Measurements from ENCODE around the gene GYS2. TPM values are rescaled to one million over a fixed set of nuclear protein-coding genes. Genes with fewer than 3 reads are reported as not detected.

The GYS2 gene
- total and polyA plus RNA-seq, 8 donors, result not detected

GRCh38 chr12:21501258-21502163 is 103.1 kb downstream of the GYS2 start, which contains the start of the genes GOLT1B and RECQL:
GOLT1B (plus strand) TSS chr12:21501789; CDS start chr12:21501924, 135 bp downstream.
RECQL (minus strand) TSS chr12:21501635; CDS start chr12:21499570, 2,065 bp downstream.
- FAIRE-seq, result peak; percentile 88
- Histone ChIP-seq H3K27me3 (no peaks in the 10 kb centered on the region), H3K27ac (peak within 1 kb of the TSS; percentile 61 to 91 (median 83)), H3K9me3 (no peaks in the 10 kb centered on the region), H3K4me3 (peak within 1 kb of the TSS; percentile 77 to 99 (median 84)), H3K4me1 (peaks cover 6 to 41% (median 35%) of the 10 kb centered on the region in 3 donors), H3K36me3 (peaks cover 0 to 3% (median 2%) of the 10 kb centered on the region in 3 donors)
- peak; percentile 83 to 94 (median 90) for DNase-seq
- ATAC-seq, result peak; percentile 98 to 99 (median 99)
- 0% methylated on average over 61 of the region's 61 CpGs for WGBS, 2 donors
- no peak for TF ChIP-seq CTCF (IDR thresholded peaks at IDR 0.05)
- intact Hi-C loops (cut with DNase I), result no loop called here

- peaks cover 0 to 8% (median 7%) of the 10 kb centered on the region in 3 donors for H3K36me3 ChIP-seq
- H3K4me3 ChIP-seq, result peak overlapping the region; percentile 77 to 99 (median 84)
- TF ChIP-seq CTCF (IDR thresholded peaks at IDR 0.05), result no peak
- H3K27me3 ChIP-seq, result no peaks in the 10 kb centered on the region
- intact Hi-C loops (cut with DNase I), result no loop called here
- FAIRE-seq, result no peak
- 5 to 7% methylated on average over 8 of the region's 8 CpGs for WGBS, 2 donors
- H3K9me3 ChIP-seq, result no peaks in the 10 kb centered on the region
- DNase-seq, result no peak
- no peak for ATAC-seq
- peak overlapping the region in 3 of 4 donors; percentile 81 to 91 (median 85) for H3K27ac ChIP-seq
- peaks cover 6 to 39% (median 28%) of the 10 kb centered on the region in 3 donors for H3K4me1 ChIP-seq
Observed at GRCh38 chr12:21500786-21501257, 103.8 kb downstream of the GYS2 start.

GRCh38 chr12:21499765-21500164 is 104.9 kb downstream of the GYS2 start:
- Histone ChIP-seq H3K27me3 (no peaks in the 10 kb centered on the region), H3K4me1 (peaks cover 6 to 33% (median 26%) of the 10 kb centered on the region in 3 donors), H3K9me3 (no peaks in the 10 kb centered on the region), H3K27ac (no peak overlapping the region), H3K36me3 (peaks cover 0 to 8% (median 7%) of the 10 kb centered on the region in 3 donors), H3K4me3 (no peak overlapping the region)
- no peak for TF ChIP-seq CTCF (IDR thresholded peaks at IDR 0.05)
- DNase-seq (no peak), ATAC-seq (no peak), FAIRE-seq (no peak)
- intact Hi-C loops (cut with DNase I), result no loop called here
- 50 to 61% methylated on average over 2 of the region's 2 CpGs for WGBS, 2 donors

Other genes with a start within 250 kb of the GYS2 start
- gene IAPP, start 231.9 kb downstream of the GYS2 start, total RNA-seq, result 100 to 1,000 TPM in 2 of 6 donors, 10 to 100 TPM in 3, 1 to 10 TPM in 1; 2.2 to 449 (median 30.7) TPM
- gene IAPP, start 231.9 kb downstream of the GYS2 start, polyA plus RNA-seq, result 1,000 to 10,000 TPM in 1 of 2 donors, 100 to 1,000 TPM in 1; 121 to 1,679 TPM
- 10 to 100 TPM; 11.4 to 31.0 (median 17.1) TPM for gene PYROXD1, start 167.2 kb downstream of the GYS2 start, total RNA-seq
- 10 to 100 TPM; 10.9 to 14.1 TPM for gene PYROXD1, start 167.2 kb downstream of the GYS2 start, polyA plus RNA-seq
- gene RECQL, start 103.2 kb downstream of the GYS2 start, total RNA-seq, result 10 to 100 TPM in 3 of 6 donors, 1 to 10 TPM in 3; 6.0 to 17.1 (median 9.6) TPM
- gene RECQL, start 103.2 kb downstream of the GYS2 start, polyA plus RNA-seq, result 1 to 10 TPM; 4.8 to 7.5 TPM
- gene GOLT1B, start 103.1 kb downstream of the GYS2 start, total RNA-seq, result 10 to 100 TPM; 11.1 to 25.5 (median 17.9) TPM
- gene GOLT1B, start 103.1 kb downstream of the GYS2 start, polyA plus RNA-seq, result 10 to 100 TPM; 10.5 to 15.4 TPM
- gene SPX, start 78.6 kb downstream of the GYS2 start, total RNA-seq, result 10 to 100 TPM; 11.7 to 31.0 (median 28.3) TPM
- 10 to 100 TPM; 12.1 to 13.4 TPM for gene SPX, start 78.6 kb downstream of the GYS2 start, polyA plus RNA-seq
- gene LDHB, start 53.0 kb upstream of the GYS2 start, total RNA-seq, result 100 to 1,000 TPM; 216 to 364 (median 247) TPM
- gene LDHB, start 53.0 kb upstream of the GYS2 start, polyA plus RNA-seq, result 100 to 1,000 TPM in 1 of 2 donors, 10 to 100 TPM in 1; 97.6 to 108 TPM
- gene KCNJ8, start 169.9 kb upstream of the GYS2 start, total RNA-seq, result 10 to 100 TPM; 17.3 to 28.8 (median 25.2) TPM
- 10 to 100 TPM in 1 of 2 donors, 1 to 10 TPM in 1; 7.9 to 19.4 TPM for gene KCNJ8, start 169.9 kb upstream of the GYS2 start, polyA plus RNA-seq

All from pancreas (tissue), 10 donors.